Lower leg skin (tissue), 3 donors: Measurements from ENCODE around the gene NAV3.

Experiments used
- POLR2A ChIP-seq, 2 donors: fragments of 450-650 bp; IDR thresholded peaks; one replicate each; pipeline ENCODE4 v1.6.1; 2016 to 2017; ENCODE audit warnings: antibody characterized with exemption in 2 of 2, mild to moderate bottlenecking in 1 of 2, moderate library complexity in 1 of 2
- TF ChIP-seq, protein P1 (sequence below), 3 donors: fragments of 450-650 bp; IDR thresholded peaks; one replicate each; pipeline ENCODE4 v1.5.1; 2016; ENCODE audit warnings: antibody characterized with exemption in 3 of 3, mild to moderate bottlenecking in 3 of 3, moderate library complexity in 2 of 3

DNA sequence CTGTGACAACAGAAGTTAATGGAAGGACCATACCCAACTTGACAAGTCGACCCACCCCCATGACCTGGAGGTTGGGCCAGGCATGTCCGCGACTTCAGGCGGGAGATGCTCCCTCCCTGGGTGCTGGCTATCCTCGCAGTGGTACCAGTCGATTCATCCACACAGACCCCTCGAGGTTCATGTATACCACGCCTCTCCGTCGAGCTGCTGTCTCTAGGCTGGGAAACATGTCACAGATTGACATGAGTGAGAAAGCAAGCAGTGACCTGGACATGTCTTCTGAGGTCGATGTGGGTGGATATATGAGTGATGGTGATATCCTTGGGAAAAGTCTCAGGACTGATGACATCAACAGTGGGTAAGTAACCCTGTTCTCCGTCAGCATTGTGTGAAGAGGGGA is 220.1 kb downstream of the NAV3 start:
- TF ChIP-seq, protein P1, sequence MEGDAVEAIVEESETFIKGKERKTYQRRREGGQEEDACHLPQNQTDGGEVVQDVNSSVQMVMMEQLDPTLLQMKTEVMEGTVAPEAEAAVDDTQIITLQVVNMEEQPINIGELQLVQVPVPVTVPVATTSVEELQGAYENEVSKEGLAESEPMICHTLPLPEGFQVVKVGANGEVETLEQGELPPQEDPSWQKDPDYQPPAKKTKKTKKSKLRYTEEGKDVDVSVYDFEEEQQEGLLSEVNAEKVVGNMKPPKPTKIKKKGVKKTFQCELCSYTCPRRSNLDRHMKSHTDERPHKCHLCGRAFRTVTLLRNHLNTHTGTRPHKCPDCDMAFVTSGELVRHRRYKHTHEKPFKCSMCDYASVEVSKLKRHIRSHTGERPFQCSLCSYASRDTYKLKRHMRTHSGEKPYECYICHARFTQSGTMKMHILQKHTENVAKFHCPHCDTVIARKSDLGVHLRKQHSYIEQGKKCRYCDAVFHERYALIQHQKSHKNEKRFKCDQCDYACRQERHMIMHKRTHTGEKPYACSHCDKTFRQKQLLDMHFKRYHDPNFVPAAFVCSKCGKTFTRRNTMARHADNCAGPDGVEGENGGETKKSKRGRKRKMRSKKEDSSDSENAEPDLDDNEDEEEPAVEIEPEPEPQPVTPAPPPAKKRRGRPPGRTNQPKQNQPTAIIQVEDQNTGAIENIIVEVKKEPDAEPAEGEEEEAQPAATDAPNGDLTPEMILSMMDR (IDR thresholded peaks at IDR 0.05), result no peak
- no peak for TF ChIP-seq POLR2A (IDR thresholded peaks at IDR 0.05)
